Hepatocyte (in vitro differentiated cells): ENCODE measurements around the gene CCT8. TPM values are rescaled to one million over a fixed set of nuclear protein-coding genes. Genes with fewer than 3 reads are reported as not detected.

Source experiments
- DNase-seq: peaks from one replicate; pipeline ENCODE4 v3.0.0-alpha.2; 2016; ENCODE audit warnings: low spot score
- H2AFZ ChIP-seq: fragments of 200-600 bp; sonication (generic); 2 replicates; pipeline ENCODE4 v1.6.0; 2016; ENCODE audit warnings: antibody characterized with exemption, mild to moderate bottlenecking
- H3K27ac ChIP-seq: fragments of 200-600 bp; sonication (generic); 2 replicates; pipeline ENCODE4 v1.5.1; 2016; ENCODE audit warnings: mild to moderate bottlenecking
- H3K27me3 ChIP-seq: fragments of 200-600 bp; sonication (generic); 2 replicates; pipeline ENCODE4 v1.6.1; 2016
- H3K36me3 ChIP-seq: fragments of 200-600 bp; sonication (generic); replicated peaks from 2 replicates; pipeline ENCODE4 v1.5.1; 2016; ENCODE audit warnings: low read depth; ENCODE audit not compliant: insufficient read depth
- H3K4me1 ChIP-seq: fragments of 200-600 bp; sonication (generic); 2 replicates; pipeline ENCODE4 v1.5.1; 2016; ENCODE audit warnings: mild to moderate bottlenecking, moderate library complexity; ENCODE audit not compliant: insufficient read depth
- H3K4me2 ChIP-seq: fragments of 200-600 bp; sonication (generic); 2 replicates; pipeline ENCODE4 v1.6.0; 2016
- H3K4me3 ChIP-seq: fragments of 200-600 bp; sonication (generic); 2 replicates; pipeline ENCODE4 v1.5.1; 2016; ENCODE audit warnings: mild to moderate bottlenecking
- H3K79me2 ChIP-seq: fragments of 200-600 bp; sonication (generic); 2 replicates; pipeline ENCODE4 v1.6.0; 2017; ENCODE audit warnings: mild to moderate bottlenecking
- H3K9me2 ChIP-seq: fragments of 200-600 bp; sonication (generic); replicated peaks from 2 replicates; pipeline ENCODE4 v1.6.0; 2017; ENCODE audit warnings: mild to moderate bottlenecking; ENCODE audit not compliant: insufficient read depth
- H3K9me3 ChIP-seq: fragments of 200-600 bp; sonication (generic); 2 replicates; pipeline ENCODE4 v1.5.1; 2016; ENCODE audit warnings: low read depth, mild to moderate bottlenecking
- H4K20me1 ChIP-seq: fragments of 200-600 bp; sonication (generic); 2 replicates; pipeline ENCODE4 v1.6.0; 2016; ENCODE audit warnings: mild to moderate bottlenecking; ENCODE audit not compliant: insufficient read depth, poor library complexity, severe bottlenecking
- EZH2 ChIP-seq: fragments of 200-600 bp; sonication (generic); IDR thresholded peaks from 2 replicates; pipeline ENCODE4 v1.6.1; 2016; ENCODE audit warnings: antibody characterized with exemption, mild to moderate bottlenecking, borderline replicate concordance
- EZH2phosphoT487 ChIP-seq: fragments of 200-600 bp; sonication (generic); IDR thresholded peaks from one replicate; pipeline ENCODE4 v1.6.1; 2018; ENCODE audit warnings: antibody characterized with exemption, mild to moderate bottlenecking, low read depth, moderate library complexity; ENCODE audit not compliant: unreplicated experiment, severe bottlenecking
- WGBS: methylation state at CpG from one replicate; pipeline ENCODE4 v1.1.6; 2016; ENCODE audit warnings: low lambda C conversion rate; ENCODE audit errors: missing lambda C conversion rate; 5-methylcytosine and 5-hydroxymethylcytosine counted together
- polyA plus RNA-seq: library from polyadenylated mRNA; unstranded; fragments of >200 nt; fragmentation: Nextera tagmentation; extraction: Ambion mirVana; gene quantifications from 2 replicates; pipeline ENCODE4 v1.2.1, GENCODE V29; 2016
- total RNA-seq: library from RNA; depleted of rRNA; stranded (reverse); fragments of >200 nt; gene quantifications from 2 replicates; pipeline ENCODE4 v1.2.3, GENCODE V29; 2014
- TF ChIP-seq, protein P1 (sequence below): fragments of 200-600 bp; sonication (generic); IDR thresholded peaks from 2 replicates; pipeline ENCODE4 v1.5.1; 2016; ENCODE audit warnings: antibody characterized with exemption, mild to moderate bottlenecking; ENCODE audit not compliant: poor library complexity

Gene CCT8
- total and polyA plus RNA-seq, 2 experiments from 2014 or later, result 125 to 196 TPM

DNA sequence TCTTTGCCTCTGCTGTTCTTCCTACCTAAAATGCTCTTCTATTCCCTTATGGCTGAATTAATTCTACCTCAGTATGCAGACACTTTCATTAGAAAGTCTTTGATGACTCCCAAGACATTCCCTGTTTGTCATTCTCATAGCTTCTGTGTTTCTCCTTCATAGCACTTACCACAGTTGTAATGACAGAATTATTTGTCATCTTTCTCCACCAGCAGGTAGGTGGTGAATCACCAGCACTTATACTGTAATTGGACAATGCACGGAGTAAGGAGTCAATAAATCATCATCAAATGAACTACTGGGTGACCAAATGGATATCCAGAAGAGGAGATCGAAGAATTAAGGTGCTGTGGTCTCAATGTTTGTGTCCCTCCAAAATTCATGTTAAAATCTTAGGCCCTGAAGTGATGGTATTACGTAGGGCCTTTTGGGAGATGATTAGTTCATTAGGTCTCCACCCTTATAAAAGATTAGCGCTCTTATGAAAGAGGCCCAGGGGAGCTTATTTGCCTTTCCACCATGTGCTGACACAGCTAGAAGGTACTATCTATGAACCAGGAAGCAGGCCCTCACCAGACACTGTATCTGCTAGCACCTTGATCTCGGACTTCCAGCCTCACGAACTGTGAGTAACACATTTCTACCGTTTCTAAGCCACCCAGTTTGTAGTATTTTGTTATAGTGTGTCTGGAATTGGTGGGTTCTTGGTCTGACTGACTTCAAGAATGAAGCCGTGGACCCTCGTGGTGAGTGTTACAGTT is 2.4 kb upstream of the CCT8 start:
- Histone ChIP-seq H3K9me3 (no peaks in the 10 kb centered on the region), H4K20me1 (peaks cover 18% of the 10 kb centered on the region), H3K27ac (no peak overlapping the region), H3K9me2 (no peaks in the 10 kb centered on the region), H3K4me1 (peaks cover 6% of the 10 kb centered on the region), H2AFZ (no peak overlapping the region), H3K4me2 (no peak overlapping the region), H3K27me3 (no peaks in the 10 kb centered on the region), H3K4me3 (no peak overlapping the region), H3K36me3 (no peaks in the 10 kb centered on the region), H3K79me2 (peaks cover 24% of the 10 kb centered on the region)
- WGBS, result 94% methylated on average over 9 of the region's 9 CpGs
- no peak for DNase-seq
- TF ChIP-seq, protein P1, sequence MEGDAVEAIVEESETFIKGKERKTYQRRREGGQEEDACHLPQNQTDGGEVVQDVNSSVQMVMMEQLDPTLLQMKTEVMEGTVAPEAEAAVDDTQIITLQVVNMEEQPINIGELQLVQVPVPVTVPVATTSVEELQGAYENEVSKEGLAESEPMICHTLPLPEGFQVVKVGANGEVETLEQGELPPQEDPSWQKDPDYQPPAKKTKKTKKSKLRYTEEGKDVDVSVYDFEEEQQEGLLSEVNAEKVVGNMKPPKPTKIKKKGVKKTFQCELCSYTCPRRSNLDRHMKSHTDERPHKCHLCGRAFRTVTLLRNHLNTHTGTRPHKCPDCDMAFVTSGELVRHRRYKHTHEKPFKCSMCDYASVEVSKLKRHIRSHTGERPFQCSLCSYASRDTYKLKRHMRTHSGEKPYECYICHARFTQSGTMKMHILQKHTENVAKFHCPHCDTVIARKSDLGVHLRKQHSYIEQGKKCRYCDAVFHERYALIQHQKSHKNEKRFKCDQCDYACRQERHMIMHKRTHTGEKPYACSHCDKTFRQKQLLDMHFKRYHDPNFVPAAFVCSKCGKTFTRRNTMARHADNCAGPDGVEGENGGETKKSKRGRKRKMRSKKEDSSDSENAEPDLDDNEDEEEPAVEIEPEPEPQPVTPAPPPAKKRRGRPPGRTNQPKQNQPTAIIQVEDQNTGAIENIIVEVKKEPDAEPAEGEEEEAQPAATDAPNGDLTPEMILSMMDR, result no peak
- no peak for TF ChIP-seq EZH2
- TF ChIP-seq EZH2phosphoT487, result no peak

DNA sequence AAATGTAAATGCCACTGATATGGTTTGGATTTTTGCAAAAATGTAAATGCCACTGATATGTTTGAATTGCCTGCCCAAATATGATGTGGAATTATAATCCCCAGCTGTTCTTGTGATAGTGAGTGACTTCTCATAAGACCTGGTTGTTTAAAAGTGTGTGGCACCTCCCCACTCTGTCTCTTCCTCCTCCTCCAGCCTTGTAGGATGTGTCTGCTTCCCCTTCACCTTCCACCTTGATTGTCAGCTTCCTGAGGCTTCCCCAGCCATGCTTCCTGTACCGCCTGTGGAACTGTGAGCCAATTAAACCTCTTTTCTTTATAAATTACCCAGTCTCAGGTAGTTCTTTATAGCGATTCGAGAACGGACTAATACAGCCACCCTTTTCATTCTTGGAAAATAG is 1.3 kb upstream of the CCT8 start:
- no peak overlapping the region for H3K4me2 ChIP-seq
- DNase-seq, result no peak
- no peak overlapping the region for H3K4me3 ChIP-seq
- H3K27me3 ChIP-seq, result no peaks in the 10 kb centered on the region
- peaks cover 25% of the 10 kb centered on the region for H4K20me1 ChIP-seq
- peaks cover 6% of the 10 kb centered on the region for H3K4me1 ChIP-seq
- WGBS, result 100% methylated on average over 4 of the region's 4 CpGs
- no peak overlapping the region for H2AFZ ChIP-seq
- H3K9me3 ChIP-seq, result no peaks in the 10 kb centered on the region
- no peak for TF ChIP-seq EZH2phosphoT487
- TF ChIP-seq EZH2, result no peak
- TF ChIP-seq, protein P1, result no peak
- H3K9me2 ChIP-seq, result no peaks in the 10 kb centered on the region
- no peaks in the 10 kb centered on the region for H3K36me3 ChIP-seq
- peaks cover 35% of the 10 kb centered on the region for H3K79me2 ChIP-seq
- no peak overlapping the region for H3K27ac ChIP-seq

DNA sequence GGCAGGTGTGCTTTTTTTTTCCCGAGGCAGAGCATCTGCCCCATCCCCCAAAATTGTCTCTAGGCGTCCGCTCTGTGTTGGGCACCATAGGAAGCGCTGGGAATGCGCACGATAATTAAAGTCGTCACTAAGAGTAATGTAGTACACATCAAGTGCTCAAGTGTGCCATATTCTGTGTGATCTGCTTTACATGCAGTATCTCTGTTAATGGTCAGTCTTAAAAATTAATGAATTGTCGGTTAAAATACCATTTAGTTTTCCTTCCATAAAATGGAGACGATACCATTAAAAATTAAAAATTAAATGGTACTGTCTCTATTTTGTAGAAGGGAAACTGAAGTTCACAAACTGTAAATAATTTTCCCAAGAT is 544 bp upstream of the CCT8 start:
- TF ChIP-seq, protein P1, result no peak
- Histone ChIP-seq H3K9me3 (no peaks in the 10 kb centered on the region), H3K9me2 (no peaks in the 10 kb centered on the region), H3K36me3 (no peaks in the 10 kb centered on the region), H2AFZ (peak overlapping the region; percentile 64), H3K4me3 (peak overlapping the region; percentile 27), H3K27me3 (no peaks in the 10 kb centered on the region), H3K27ac (peak overlapping the region; percentile 72), H3K79me2 (peaks cover 43% of the 10 kb centered on the region), H3K4me2 (peak overlapping the region; percentile 70), H4K20me1 (peaks cover 25% of the 10 kb centered on the region), H3K4me1 (peaks cover 6% of the 10 kb centered on the region)
- DNase-seq, result no peak
- WGBS, result 16% methylated on average over 9 of the region's 9 CpGs
